ENCODE results near the gene HTRA3.

HTRA3 gene

GRCh38 chr4:8282742-8283141 lies 13.2 kb downstream of the HTRA3 start:
- no peak for DNase-seq

GRCh38 chr4:8283161-8283560 lies 13.6 kb downstream of the HTRA3 start:
- DNase-seq, result no peak

- DNase-seq, result no peak
Observed at GRCh38 chr4:8283631-8284121, 14.1 kb downstream of the HTRA3 start.

DNA sequence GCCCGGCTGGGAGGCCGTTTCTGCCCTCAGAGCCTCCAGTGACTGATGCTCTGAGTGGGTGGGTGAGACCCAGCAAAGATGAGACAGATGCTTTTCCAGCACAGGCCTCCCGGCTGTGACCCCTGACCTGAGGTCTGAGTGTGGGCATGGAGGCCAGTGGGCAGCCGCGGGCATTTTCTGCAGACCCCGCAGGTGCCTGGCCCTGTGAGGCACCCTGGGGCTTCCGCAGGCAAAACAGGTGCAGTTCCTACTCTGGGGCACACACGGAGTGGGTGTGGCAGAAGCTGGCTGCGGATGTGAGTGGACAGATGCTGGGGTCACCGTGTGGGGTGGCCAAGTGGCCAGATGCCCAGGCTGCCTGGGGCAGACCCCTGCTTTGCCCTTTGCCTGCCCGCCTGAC lies 14.8 kb downstream of the HTRA3 start:
- no peak for DNase-seq

- DNase-seq, result no peak
Observed at GRCh38 chr4:8285143-8285975, 15.8 kb downstream of the HTRA3 start.

- no peak for DNase-seq
Observed at GRCh38 chr4:8285976-8286718, 16.6 kb downstream of the HTRA3 start.

DNA sequence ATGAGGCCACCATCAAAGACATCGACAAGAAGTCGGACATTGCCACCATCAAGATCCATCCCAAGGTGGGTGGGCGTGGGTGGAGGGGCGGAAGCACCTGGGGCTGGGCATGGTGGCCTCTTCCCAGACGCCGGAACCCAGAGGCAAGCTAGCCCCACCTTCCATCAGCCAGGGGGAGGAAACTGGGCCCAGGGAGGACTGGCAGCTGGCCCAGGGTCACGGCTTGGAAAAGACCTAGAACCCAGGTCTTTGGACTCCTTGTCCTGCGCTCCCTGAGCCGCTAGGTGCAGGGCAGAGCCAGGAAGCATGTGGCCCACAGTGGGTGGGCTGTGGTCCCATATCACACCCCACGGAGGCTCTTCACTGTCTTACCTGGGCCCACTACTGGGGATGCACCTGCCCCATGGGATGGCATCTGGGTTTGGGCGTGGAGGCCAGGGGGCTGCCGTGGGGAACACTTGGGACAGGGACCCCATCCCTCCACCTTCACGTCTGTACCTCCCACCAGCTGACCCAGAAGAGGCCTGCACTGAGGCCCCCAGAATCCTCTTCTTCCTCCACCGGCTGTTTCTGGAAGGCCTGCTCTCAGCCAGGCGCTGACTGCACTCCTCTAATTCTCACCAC lies 17.3 kb downstream of the HTRA3 start:
- DNase-seq, result no peak

DNA sequence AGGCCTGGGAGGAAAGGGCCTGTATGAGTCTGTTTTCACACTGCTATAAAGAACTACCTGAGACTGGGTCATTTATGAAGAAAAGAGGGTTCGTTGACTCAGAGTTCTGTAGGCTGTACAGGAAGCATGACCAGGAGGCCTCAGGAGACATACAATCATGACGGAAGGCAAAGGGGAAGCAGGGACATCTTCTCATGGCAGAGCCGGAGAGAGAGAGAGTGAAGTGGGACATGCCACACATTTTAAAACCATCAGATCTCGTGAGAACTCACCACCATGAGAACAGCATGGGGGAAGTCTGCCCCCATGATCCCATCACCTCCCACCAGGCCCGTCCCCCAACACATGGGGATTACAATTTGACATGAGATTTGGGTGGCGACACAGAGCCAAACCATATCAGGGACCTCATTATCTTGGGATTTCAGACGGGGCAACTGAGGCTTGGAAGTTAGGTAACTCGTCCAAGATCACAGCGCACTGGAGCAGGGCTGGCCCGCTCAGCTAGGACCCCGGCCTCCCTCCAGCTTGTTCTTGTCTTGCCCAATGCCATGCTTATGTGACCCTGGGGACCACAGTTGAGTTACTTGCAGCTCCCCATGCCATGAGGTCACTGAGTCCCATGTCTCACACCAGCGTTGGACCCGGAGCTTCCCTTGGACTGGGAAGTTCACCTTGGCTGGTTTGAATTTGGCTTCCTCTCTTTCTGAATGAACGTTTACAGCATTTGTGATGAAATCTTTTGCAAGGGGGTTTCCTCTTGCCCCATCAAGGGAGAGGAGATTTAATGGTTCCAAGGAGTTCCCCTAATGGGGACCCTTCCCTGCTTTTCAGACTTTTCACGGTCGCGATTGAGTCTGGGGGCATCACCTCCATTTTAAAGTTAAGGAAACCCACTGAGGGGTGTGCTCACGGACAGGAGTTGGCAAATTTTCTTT lies 18.1 kb downstream of the HTRA3 start:
- no peak for DNase-seq

GRCh38 chr4:8289151-8289750 lies 19.7 kb downstream of the HTRA3 start:
- DNase-seq, result no peak

GRCh38 chr4:8289956-8290700 lies 20.6 kb downstream of the HTRA3 start:
- no peak for DNase-seq

DNA sequence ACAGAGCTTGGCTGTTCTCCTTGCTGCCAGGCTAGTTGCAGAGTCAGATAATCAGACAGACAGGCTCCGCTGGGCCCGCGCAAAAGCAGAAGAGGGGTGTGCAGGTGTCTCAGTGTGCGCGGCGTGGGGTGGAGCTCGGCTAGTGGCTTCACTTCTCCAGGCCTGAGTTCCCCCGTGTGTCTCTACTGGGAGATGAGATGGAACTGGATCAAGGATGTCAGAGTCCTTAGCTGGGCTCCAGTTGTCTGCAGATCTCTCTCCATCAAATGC lies 21.1 kb downstream of the HTRA3 start:
- DNase-seq, result no peak

DNA sequence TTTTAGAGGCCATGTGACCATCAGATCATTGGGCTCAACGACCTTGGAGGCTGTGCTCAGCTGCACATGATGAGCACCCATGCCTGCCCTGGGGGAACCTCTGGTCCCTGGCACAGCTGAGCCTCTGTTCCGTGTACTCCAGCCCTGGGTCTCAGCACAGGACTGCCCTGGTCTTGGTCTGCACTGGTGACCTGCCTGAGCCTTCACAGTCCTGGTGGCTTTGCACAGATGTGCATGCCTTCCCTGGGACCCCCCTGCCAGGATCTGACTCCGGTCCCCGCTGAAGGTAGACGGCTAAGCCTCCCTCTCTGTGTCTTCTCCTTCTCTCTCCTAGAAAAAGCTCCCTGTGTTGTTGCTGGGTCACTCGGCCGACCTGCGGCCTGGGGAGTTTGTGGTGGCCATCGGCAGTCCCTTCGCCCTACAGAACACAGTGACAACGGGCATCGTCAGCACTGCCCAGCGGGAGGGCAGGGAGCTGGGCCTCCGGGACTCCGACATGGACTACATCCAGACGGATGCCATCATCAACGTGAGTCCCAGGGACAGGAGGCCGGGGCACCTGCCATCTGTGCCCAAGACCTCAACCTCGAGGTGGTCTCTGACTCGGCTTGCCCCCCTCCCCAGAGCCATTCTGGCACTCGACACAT lies 21.6 kb downstream of the HTRA3 start:
- no peak for DNase-seq

DNA sequence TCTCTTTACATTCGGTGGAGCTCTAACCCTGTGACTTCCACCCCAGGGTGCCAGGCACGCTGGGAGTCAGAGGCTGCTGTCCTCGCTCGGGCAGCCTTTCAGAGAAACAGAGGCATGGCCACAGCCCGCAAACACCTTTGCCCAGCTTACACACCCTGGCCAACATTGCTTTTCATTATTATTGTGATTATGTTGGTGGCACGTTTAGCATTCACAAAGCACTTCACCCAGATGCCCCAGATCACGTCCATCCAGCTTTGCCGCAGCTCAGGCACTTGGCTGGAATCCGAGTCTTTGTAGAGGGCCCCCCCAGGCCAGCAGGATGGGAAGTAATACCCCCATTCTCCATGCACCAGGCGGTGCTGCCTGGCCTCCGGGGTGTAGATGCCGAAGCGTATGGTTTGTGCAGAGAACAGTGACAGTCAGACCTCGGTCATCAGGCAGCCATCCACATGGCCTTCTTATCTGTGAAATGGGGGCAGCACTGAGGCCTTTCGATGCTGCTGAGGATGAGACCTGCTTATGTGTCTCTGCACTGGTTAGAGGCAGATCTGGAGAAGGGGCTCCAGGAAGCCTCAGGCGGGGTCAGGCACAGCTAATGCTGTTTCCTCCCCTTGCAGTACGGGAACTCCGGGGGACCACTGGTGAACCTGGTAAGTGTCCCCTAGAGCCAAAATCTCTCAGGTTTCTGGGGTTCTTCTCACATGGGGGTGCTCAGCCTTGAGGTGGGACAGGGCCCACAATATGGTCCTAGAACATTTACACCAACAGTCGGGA lies 22.3 kb downstream of the HTRA3 start:
- no peak for DNase-seq

DNA sequence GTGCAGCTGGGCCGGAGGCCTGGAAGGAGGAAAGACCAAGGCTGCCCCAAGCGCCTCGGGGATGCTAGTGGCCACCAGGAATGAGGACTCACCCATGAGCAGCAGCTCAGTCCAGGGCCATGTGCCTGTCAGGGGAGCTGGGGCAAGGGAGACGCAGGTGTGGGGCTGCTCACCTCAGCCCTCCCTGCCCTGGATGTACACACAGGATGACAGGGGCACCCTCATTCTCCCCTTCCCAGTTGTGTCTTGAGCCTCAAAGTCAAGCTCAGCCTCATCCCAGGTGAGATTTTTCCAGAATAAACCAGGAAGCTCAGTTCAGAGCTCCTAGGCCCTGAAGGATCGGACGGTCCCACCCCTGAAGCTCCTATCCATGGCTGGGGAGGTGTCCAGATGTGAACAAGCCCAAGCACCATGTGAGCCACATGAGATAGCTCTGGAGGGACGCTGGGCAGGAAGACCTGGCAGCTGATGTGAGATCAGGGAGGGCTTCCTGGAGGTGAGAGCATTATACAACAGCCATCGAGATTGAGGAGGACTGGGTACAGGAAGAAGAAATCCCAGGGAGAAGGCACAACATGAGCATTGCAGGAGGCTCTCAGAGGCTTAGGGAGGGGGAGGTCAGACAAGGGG lies 23.0 kb downstream of the HTRA3 start:
- no peak for DNase-seq

GRCh38 chr4:8293131-8293975 lies 23.8 kb downstream of the HTRA3 start:
- no peak for DNase-seq

GRCh38 chr4:8294036-8294435 lies 24.5 kb downstream of the HTRA3 start:
- no peak for DNase-seq

GRCh38 chr4:8294775-8295174 lies 25.2 kb downstream of the HTRA3 start:
- DNase-seq, result no peak

GRCh38 chr4:8295471-8295870 lies 25.9 kb downstream of the HTRA3 start:
- no peak for DNase-seq

GRCh38 chr4:8296491-8296890 lies 26.9 kb downstream of the HTRA3 start:
- DNase-seq, result no peak

All from NCI-H2029 treated with DMSO at 0.1 percent for 48 hours (cell line).